NCI-H146 treated with DMSO at 0.1 percent for 48 hours (cell line): Measurements from ENCODE around the gene RAC3.

Source experiments
- DNase-seq: peaks from one replicate; lab custom pipeline; 2025; ENCODE audit not compliant: unreplicated experiment; lab: John Stamatoyannopoulos, UW

RAC3 gene

GRCh38 chr17:82065638-82066303 is 34.3 kb downstream of the RAC3 start, which contains the start of gene DUS1L:
Gene DUS1L (minus strand): TSS chr17:82065804. CDS start chr17:82065059, 745 bp downstream.
- DNase-seq = no peak

- no peak for DNase-seq
Observed at GRCh38 chr17:82070611-82071010, 39.1 kb downstream of the RAC3 start.

GRCh38 chr17:82072827-82073226 is 41.3 kb downstream of the RAC3 start:
- no peak for DNase-seq

- DNase-seq = no peak
Observed at GRCh38 chr17:82073446-82073845, 42.0 kb downstream of the RAC3 start.

- DNase-seq = no peak
Observed at GRCh38 chr17:82076018-82076784, 44.7 kb downstream of the RAC3 start.

- no peak for DNase-seq
Observed at GRCh38 chr17:82076785-82077591, 45.5 kb downstream of the RAC3 start.

- no peak for DNase-seq
Observed at GRCh38 chr17:82077617-82078358, 46.3 kb downstream of the RAC3 start.

GRCh38 chr17:82078433-82078832 is 47.0 kb downstream of the RAC3 start:
- no peak for DNase-seq

GRCh38 chr17:82079001-82079677 is 47.7 kb downstream of the RAC3 start:
- no peak for DNase-seq

- DNase-seq = no peak
Observed at GRCh38 chr17:82080048-82080788, 48.7 kb downstream of the RAC3 start.

- DNase-seq = no peak
Observed at GRCh38 chr17:82080789-82081464, 49.4 kb downstream of the RAC3 start.

GRCh38 chr17:82081546-82081945 is 50.1 kb downstream of the RAC3 start:
- no peak for DNase-seq

- DNase-seq = no peak
Observed at GRCh38 chr17:82081966-82082365, 50.5 kb downstream of the RAC3 start.

- no peak for DNase-seq
Observed at GRCh38 chr17:82082456-82082855, 51.0 kb downstream of the RAC3 start.

GRCh38 chr17:82083009-82083408 is 51.5 kb downstream of the RAC3 start:
- no peak for DNase-seq
